HEK293 (cell line): ENCODE data around the gene PLCB1.

Experiments used
- CTCF ChIA-PET: fragments of 350-600 bp; formaldehyde crosslinking; extraction: SDS; loops from one replicate; lab custom pipeline; 2021; ENCODE audit warnings: antibody characterized with exemption; lab: Yijun Ruan, JAX
- POLR2A ChIA-PET: fragments of 300-600 bp; formaldehyde crosslinking; extraction: SDS; loops from one replicate; lab custom pipeline; 2020; ENCODE audit warnings: antibody characterized with exemption, inconsistent platforms; lab: Yijun Ruan, JAX
- H3K27ac ChIP-seq: fragments of 200-500 bp; sonication (Bioruptor generic); 2 replicates; pipeline ENCODE4 v1.5.1; 2014; ENCODE audit warnings: low read depth, low read length, control low read depth, inconsistent platforms; ENCODE audit errors: extremely low read depth
- H3K36me3 ChIP-seq, 2 experiments: fragments of 200-500 bp in 1 of 2; sonication (Bioruptor generic) in 1 of 2; 1 replicate in 1 of 2; 2 replicates in 1 of 2; pipeline ENCODE4 v1.5.1; 2014 to 2017; ENCODE audit warnings: inconsistent platforms in 2 of 2, low read length in 2 of 2; ENCODE audit not compliant: control insufficient read depth in 2 of 2, insufficient read depth in 1 of 2
- H3K4me1 ChIP-seq: fragments of 200-500 bp; sonication (Bioruptor generic); 2 replicates; pipeline ENCODE4 v1.5.1; 2014; ENCODE audit warnings: mild to moderate bottlenecking, low read length, inconsistent platforms; ENCODE audit not compliant: control insufficient read depth, insufficient read depth
- H3K4me3 ChIP-seq: 2 replicates; pipeline ENCODE4 v1.5.1; 2011; ENCODE audit warnings: low read depth, mild to moderate bottlenecking, control low read depth, low read length, moderate library complexity
- H3K9me3 ChIP-seq: fragments of 200-500 bp; sonication (Bioruptor generic); 2 replicates; pipeline ENCODE4 v1.5.1; 2014; ENCODE audit warnings: low read depth, low read length, inconsistent platforms; ENCODE audit not compliant: control insufficient read depth, insufficient read depth
- ATF2 ChIP-seq: fragments of 450-650 bp; formaldehyde crosslinking; IDR thresholded peaks from 2 replicates; pipeline ENCODE4 v1.5.1; 2016; ENCODE audit warnings: missing biosample characterization, missing genetic modification characterization, low read depth
- EGR2 ChIP-seq: fragments of 450-650 bp; formaldehyde crosslinking; IDR thresholded peaks from 2 replicates; pipeline ENCODE4 v1.5.1; 2016; ENCODE audit warnings: low read depth, missing biosample characterization, missing genetic modification characterization
- GLIS2 ChIP-seq: fragments of 450-650 bp; formaldehyde crosslinking; IDR thresholded peaks from 2 replicates; pipeline ENCODE4 v1.5.1; 2016; ENCODE audit warnings: missing biosample characterization, missing genetic modification characterization
- KLF10 ChIP-seq: fragments of 450-650 bp; IDR thresholded peaks from 2 replicates; pipeline ENCODE4 v1.5.1; 2018; ENCODE audit warnings: missing biosample characterization, mild to moderate bottlenecking, missing genetic modification characterization
- SCRT1 ChIP-seq: fragments of 450-650 bp; formaldehyde crosslinking; IDR thresholded peaks from 2 replicates; pipeline ENCODE4 v1.5.1; 2016; ENCODE audit warnings: missing biosample characterization, missing genetic modification characterization, borderline replicate concordance
- SP7 ChIP-seq: fragments of 450-650 bp; formaldehyde crosslinking; IDR thresholded peaks from 2 replicates; pipeline ENCODE4 v1.5.1; 2016; ENCODE audit warnings: missing biosample characterization, missing genetic modification characterization
- ZIC2 ChIP-seq: fragments of 450-650 bp; formaldehyde crosslinking; IDR thresholded peaks from 2 replicates; pipeline ENCODE4 v1.5.1; 2016; ENCODE audit warnings: missing biosample characterization, missing genetic modification characterization
- ZNF114 ChIP-seq: fragments of 450-650 bp; formaldehyde crosslinking; IDR thresholded peaks from 2 replicates; pipeline ENCODE4 v1.5.0; 2017; ENCODE audit warnings: missing biosample characterization, missing genetic modification characterization
- ZNF121 ChIP-seq: fragments of 450-650 bp; formaldehyde crosslinking; IDR thresholded peaks from 2 replicates; pipeline ENCODE4 v1.5.1; 2016; ENCODE audit warnings: missing biosample characterization, missing genetic modification characterization
- ZNF132 ChIP-seq: fragments of 450-650 bp; formaldehyde crosslinking; IDR thresholded peaks from 2 replicates; pipeline ENCODE4 v1.5.1; 2017; ENCODE audit warnings: missing biosample characterization, missing genetic modification characterization, borderline replicate concordance
- ZNF140 ChIP-seq: fragments of 450-650 bp; formaldehyde crosslinking; IDR thresholded peaks from 2 replicates; pipeline ENCODE4 v1.5.1; 2016; ENCODE audit warnings: missing biosample characterization, missing genetic modification characterization
- ZNF155 ChIP-seq: fragments of 450-650 bp; formaldehyde crosslinking; IDR thresholded peaks from 2 replicates; pipeline ENCODE4 v1.5.1; 2016; ENCODE audit warnings: missing biosample characterization, missing genetic modification characterization
- ZNF174 ChIP-seq: fragments of 450-650 bp; formaldehyde crosslinking; IDR thresholded peaks from 2 replicates; pipeline ENCODE4 v1.5.0; 2017; ENCODE audit warnings: missing biosample characterization, mild to moderate bottlenecking, missing genetic modification characterization
- ZNF214 ChIP-seq: fragments of 450-650 bp; formaldehyde crosslinking; IDR thresholded peaks from 2 replicates; pipeline ENCODE4 v1.5.1; 2017; ENCODE audit warnings: missing biosample characterization, mild to moderate bottlenecking, missing genetic modification characterization, borderline replicate concordance
- ZNF24 ChIP-seq: fragments of 450-650 bp; formaldehyde crosslinking; IDR thresholded peaks from 2 replicates; pipeline ENCODE4 v1.5.1; 2016; ENCODE audit warnings: missing biosample characterization, missing genetic modification characterization
- ZNF280C ChIP-seq: fragments of 450-650 bp; formaldehyde crosslinking; IDR thresholded peaks from 2 replicates; pipeline ENCODE4 v1.5.1; 2016; ENCODE audit warnings: missing biosample characterization, missing genetic modification characterization
- ZNF473 ChIP-seq: fragments of 450-650 bp; formaldehyde crosslinking; IDR thresholded peaks from 2 replicates; pipeline ENCODE4 v1.5.1; 2017; ENCODE audit warnings: missing biosample characterization, missing genetic modification characterization
- ZNF580 ChIP-seq: fragments of 450-650 bp; formaldehyde crosslinking; IDR thresholded peaks from 2 replicates; pipeline ENCODE4 v1.5.1; 2016; ENCODE audit warnings: missing biosample characterization, missing genetic modification characterization
- ZNF585B ChIP-seq: fragments of 450-650 bp; formaldehyde crosslinking; IDR thresholded peaks from 2 replicates; pipeline ENCODE4 v1.5.1; 2016; ENCODE audit warnings: missing biosample characterization, missing genetic modification characterization
- ZNF785 ChIP-seq: fragments of 450-650 bp; formaldehyde crosslinking; IDR thresholded peaks from 2 replicates; pipeline ENCODE4 v1.5.1; 2016; ENCODE audit warnings: missing biosample characterization, missing genetic modification characterization
- ZNF792 ChIP-seq: fragments of 450-650 bp; formaldehyde crosslinking; IDR thresholded peaks from 2 replicates; pipeline ENCODE4 v1.5.1; 2016; ENCODE audit warnings: missing biosample characterization, missing genetic modification characterization
- ZNF837 ChIP-seq: fragments of 450-650 bp; formaldehyde crosslinking; IDR thresholded peaks from 2 replicates; pipeline ENCODE4 v1.5.1; 2016; ENCODE audit warnings: missing biosample characterization, missing genetic modification characterization
- TF ChIP-seq, protein P1 (sequence below): fragments of 450-650 bp; formaldehyde crosslinking; optimal IDR thresholded peaks from 2 replicates; pipeline ENCODE3; 2016; ENCODE audit warnings: missing biosample characterization, mild to moderate bottlenecking, missing genetic modification characterization

PLCB1 gene

DNA sequence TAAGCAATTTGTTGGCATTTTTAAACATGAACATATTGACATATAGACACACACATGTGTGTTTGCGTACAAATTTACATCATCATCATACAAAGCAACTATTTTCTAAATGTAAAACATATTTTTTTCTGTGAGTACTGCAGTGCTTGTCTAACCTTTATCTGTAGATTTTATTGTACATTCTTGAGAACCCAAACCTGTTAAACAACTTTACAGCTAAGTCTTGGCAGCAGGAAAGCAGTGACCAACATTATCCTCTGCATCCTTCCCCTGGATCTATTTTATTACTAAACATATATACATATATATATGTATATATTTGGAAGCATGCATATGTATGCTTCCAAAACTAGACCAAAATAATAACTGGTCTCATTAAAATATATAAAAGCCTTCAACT is 10.4 kb upstream of the PLCB1 start:
- POLR2A ChIA-PET, result no interaction called here
- CTCF ChIA-PET, result interaction anchor here (0.7 kb wide), 1 partner anchor 368 kb away, joined by 3 read pairs; no protein-coding TSS in a partner anchor
- Histone ChIP-seq H3K27ac (no peak overlapping the region), H3K4me1 (no peaks in the 10 kb centered on the region), H3K4me3 (no peak overlapping the region), H3K9me3 (no peaks in the 10 kb centered on the region), H3K36me3 (no peaks in the 10 kb centered on the region)
- TF ChIP-seq ZNF155 (no peak), ZNF174 (tag by site-specific recombination) (no peak), ZNF114 (tag by site-specific recombination) (no peak), ZNF837 (tag by site-specific recombination) (no peak), ZNF214 (tag by site-specific recombination) (no peak), ZNF473 (tag by site-specific recombination) (no peak)
- TF ChIP-seq, protein P1, sequence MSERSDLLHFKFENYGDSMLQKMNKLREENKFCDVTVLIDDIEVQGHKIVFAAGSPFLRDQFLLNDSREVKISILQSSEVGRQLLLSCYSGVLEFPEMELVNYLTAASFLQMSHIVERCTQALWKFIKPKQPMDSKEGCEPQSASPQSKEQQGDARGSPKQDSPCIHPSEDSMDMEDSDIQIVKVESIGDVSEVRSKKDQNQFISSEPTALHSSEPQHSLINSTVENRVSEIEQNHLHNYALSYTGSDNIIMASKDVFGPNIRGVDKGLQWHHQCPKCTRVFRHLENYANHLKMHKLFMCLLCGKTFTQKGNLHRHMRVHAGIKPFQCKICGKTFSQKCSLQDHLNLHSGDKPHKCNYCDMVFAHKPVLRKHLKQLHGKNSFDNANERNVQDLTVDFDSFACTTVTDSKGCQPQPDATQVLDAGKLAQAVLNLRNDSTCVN (tag by site-specific recombination), result no peak

- H3K4me1 ChIP-seq, result no peaks in the 10 kb centered on the region
- no peaks in the 10 kb centered on the region for H3K36me3 ChIP-seq
- ChIA-PET CTCF (interaction anchor here (1.5 to 3.3 kb wide), 2 partner anchors 182 to 597 kb away, joined by 3 to 18 read pairs; no protein-coding TSS in a partner anchor), POLR2A (no interaction called here)
- no peak overlapping the region for H3K27ac ChIP-seq
- no peak for TF ChIP-seq ZNF24 (tag by site-specific recombination)
- TF ChIP-seq EGR2 (tag by site-specific recombination), result no peak
- no peak for TF ChIP-seq ZNF280C (tag by site-specific recombination)
- no peak for TF ChIP-seq SCRT1 (tag by site-specific recombination)
- TF ChIP-seq ZNF132 (tag by site-specific recombination), result no peak
- TF ChIP-seq ZNF121 (tag by site-specific recombination), result no peak
- TF ChIP-seq ZNF580 (tag by site-specific recombination), result no peak
- TF ChIP-seq ZNF792 (tag by site-specific recombination), result no peak
- TF ChIP-seq ATF2 (tag by site-specific recombination), result no peak
- no peak for TF ChIP-seq ZNF140 (tag by site-specific recombination)
- no peak for TF ChIP-seq SP7 (tag by site-specific recombination)
- TF ChIP-seq ZNF785 (tag by site-specific recombination), result no peak
- TF ChIP-seq ZIC2 (tag by site-specific recombination), result no peak
- no peak for TF ChIP-seq GLIS2 (tag by site-specific recombination)
- no peak for TF ChIP-seq ZNF585B
- no peak for TF ChIP-seq KLF10
- H3K9me3 ChIP-seq, result no peaks in the 10 kb centered on the region
- H3K4me3 ChIP-seq, result no peak overlapping the region
Observed at GRCh38 chr20:8124639-8125038, 7.4 kb upstream of the PLCB1 start.
